Activated naive CD4-positive, alpha-beta T cell treated with Interleukin-2 at 50 U/mL for 16 hours (primary cell): ENCODE results near the gene FRMPD2.

Experiments
- DNase-seq: peaks from one replicate; pipeline ENCODE4 v3.0.0-alpha.2; 2020

The FRMPD2 gene

GRCh38 chr10:48274636-48275035 is at the start of gene FRMPD2:
FRMPD2 (minus strand) TSS chr10:48274696; CDS start chr10:48274567, 129 bp downstream.
- no peak for DNase-seq

DNA sequence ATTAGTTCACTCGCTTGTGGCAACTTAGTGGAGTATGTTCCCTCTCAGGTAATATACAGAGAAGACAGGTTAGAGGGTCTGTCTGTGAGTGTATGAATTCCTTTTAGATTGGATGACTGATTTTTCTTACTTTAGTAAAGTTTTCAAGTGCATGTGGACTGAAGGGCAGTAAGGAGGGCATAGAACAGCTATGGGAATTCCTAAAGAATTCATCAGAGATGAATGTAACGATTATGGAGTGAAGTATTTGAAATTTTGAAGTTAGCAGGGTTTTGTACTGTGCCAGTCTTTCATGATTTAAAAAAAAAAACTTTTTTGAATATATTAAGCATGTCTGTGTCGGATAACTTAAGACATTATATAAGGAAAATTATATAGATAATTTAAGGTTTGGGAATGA is 47.5 kb upstream of the FRMPD2 start:
- DNase-seq = no peak

- no peak for DNase-seq
Measured at GRCh38 chr10:48317321-48317990, 43.0 kb upstream of the FRMPD2 start.

DNA sequence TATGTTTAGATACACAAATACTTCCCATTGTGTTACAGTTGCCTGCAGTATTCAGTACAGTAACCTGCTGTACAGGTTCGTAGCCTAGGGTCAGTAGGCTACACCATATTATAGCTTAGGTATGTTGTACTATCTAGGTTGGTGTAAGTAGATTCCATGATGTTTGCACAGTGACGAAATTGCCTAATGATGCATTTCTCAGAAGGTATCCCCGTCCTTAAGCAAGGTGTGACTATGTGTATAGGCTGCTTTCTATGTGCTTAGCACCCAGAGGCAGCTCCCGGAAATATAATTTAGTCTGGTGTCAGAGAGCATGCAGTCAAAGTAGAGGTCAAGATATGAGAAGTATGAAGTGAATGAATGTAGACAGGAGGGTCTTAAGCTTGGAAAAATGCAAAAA is 41.7 kb upstream of the FRMPD2 start:
- DNase-seq = no peak

DNA sequence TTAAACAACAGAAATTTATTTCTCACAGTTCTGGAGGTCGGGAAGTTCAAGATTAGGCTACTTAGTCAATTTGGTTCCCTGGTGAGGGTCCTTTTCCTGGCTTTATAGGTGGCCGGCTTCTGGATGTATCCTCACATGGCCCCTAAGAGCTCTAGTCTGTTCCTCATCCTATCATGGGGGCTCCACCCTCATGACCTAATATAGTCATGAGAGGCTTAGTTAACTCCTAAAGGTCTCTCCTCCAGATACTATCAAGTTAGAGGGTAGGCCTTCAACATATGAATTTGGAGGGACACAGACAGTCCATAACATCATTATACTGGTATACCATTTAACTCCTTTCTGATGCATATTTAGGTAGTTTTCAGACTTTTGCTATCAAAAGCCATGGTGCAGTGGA is 39.6 kb upstream of the FRMPD2 start:
- DNase-seq = no peak

DNA sequence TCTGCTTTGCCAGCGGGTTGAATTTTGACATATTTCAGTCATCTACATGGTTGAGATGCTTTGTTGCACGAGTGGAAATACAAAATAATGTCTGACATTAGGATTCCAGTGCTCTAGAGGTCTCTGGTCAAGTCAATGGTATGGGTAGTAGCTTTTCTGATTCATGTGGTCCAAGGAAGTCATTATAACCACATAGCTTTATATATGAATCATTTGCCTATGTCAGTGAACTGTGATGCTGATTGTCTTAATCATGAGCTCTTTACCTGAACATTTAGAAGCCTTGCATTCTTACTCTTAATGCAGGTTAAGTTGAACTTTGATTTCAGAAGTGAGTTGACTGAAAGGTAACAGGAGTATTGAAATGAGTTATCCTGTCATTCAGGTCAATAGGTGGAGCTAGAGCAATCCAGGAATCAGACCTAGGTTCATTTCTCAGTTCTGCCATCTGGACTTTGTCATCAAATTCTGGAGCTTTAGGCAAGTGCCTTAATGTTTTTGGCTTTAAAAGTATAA is 35.3 kb upstream of the FRMPD2 start:
- no peak for DNase-seq

GRCh38 chr10:48307711-48308018 is 33.2 kb upstream of the FRMPD2 start:
- DNase-seq = no peak

DNA sequence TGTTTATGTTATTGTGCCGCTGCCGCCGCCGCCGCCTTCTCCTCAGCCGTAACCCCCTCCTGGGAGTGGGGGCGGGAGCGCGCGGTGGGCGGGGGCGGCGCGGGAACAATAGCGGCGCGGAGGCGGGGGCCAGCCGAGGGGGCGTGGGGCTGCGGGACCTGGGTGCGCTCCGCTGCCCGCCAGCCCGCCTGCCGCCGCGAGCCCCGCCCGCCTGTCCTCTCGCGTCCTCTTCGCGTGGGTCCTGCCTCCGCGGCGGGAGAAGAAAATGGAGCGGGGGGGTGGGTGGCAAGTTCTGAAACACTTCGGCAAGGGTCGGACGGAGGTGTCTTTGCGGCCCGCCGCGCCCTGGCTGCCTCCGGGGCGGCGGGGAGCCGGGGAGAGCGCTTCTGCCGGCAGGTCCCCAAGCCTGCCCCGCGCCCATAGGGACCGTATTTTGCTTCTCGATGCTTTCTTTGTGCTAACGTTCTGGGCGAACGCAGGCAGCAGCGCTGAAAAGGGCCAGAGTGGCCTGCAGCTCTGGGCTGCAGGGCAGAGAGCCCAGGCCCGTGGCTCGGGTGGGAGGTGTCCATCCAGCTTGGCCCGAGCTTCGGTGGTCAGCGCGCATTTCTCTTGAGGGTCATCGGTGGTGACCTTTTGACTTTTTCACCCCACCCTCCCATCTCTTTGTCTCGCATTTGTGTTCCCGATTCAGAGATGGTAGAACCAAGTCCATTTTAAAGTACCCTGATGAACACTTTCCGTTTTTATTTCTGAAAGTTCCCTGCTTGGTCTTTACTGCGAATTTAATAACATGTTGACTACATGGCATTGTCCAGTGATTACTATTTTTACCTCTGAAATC is 32.6 kb upstream of the FRMPD2 start:
- DNase-seq = peak; percentile 70

GRCh38 chr10:48306265-48306869 is 31.9 kb upstream of the FRMPD2 start, which contains the start of gene MAPK8:
MAPK8 (plus strand) TSS chr10:48306677; CDS start chr10:48401661, 94,984 bp downstream.
- DNase-seq = peak; percentile 94

GRCh38 chr10:48305905-48306264 is 31.4 kb upstream of the FRMPD2 start:
- no peak for DNase-seq

DNA sequence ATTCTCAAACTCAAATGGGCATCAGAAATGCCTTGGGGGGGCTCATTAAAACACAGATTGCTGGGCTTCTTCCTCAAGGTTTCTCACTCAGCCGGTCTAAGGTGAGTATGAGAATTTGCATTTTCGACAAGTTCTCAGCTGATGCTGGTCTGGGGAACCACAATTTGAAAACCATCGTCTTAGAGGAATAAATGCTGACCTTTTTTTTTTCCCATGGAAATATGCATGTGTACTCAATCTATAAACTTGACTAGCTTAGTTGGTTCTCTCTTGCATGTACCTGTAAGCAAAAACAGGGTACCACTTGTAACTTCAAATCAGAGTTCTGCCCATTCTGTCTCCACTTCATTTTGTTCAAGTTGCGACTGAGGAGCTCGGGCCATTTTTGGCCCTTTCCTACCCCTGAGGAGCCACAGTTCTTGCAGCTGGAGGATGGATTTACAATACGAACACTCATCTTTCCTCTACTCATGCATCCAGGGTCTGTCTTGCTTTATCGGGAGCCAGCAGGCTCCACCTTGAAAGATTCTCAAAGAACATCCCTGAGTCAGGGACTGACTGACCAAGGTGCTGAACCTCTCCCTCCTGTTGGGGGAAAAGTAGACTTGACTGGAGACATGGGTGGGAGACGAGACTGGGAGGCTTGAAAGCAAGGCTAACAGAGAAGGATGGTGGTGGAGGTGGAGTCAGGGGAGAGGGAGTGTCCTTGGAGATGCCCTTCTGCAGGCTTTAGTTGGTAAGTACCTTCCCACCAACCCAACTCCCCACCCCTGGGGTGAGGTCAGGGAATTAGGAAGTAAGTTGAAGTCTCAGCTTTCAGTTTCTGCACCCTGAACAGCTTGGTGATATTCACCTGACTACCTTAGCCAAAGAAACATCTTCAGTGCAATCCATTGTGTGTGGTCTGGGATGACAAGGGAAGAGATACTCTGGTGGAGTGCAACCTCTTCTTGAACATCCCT is 28.3 kb upstream of the FRMPD2 start:
- DNase-seq = no peak

DNA sequence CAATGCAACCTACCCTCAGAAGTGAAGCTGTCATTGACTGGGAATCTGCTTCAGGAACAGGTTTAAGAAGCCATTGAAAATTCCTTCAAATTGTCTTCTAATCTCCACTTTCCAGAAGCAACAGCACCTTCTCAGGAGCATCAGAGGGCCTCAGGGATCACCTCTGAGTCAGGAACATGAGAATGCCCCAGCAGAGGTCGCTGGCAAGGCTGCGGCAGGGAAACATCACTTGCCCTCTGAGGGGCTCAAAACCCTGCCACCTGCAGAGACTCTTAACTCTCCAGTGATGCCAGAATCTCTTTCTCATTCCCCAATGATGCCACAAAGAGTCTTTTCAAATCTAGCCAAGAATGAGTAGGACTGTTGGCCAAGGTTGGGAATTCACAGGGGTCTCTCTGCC is 26.1 kb upstream of the FRMPD2 start:
- no peak for DNase-seq

DNA sequence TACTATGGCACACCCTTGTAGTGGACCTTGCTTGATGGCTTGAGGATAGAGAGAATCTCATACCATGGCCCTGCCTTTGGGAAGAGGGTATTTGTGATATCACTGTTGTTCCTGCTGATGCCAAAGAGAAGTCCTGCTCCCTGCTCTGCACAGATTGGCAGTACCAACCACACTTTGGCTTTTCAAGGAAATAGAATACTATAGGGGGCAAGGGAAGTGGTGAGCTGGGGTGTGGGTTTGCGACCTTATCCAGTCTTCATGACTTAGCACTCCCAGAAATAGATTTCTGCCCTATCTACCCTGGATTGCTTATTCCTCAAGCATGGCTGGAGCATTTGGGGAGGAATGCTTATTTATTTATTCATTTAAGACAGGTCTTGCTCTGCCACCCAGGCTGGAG is 25.2 kb upstream of the FRMPD2 start:
- no peak for DNase-seq

GRCh38 chr10:48299066-48299465 is 24.6 kb upstream of the FRMPD2 start:
- DNase-seq = no peak

DNA sequence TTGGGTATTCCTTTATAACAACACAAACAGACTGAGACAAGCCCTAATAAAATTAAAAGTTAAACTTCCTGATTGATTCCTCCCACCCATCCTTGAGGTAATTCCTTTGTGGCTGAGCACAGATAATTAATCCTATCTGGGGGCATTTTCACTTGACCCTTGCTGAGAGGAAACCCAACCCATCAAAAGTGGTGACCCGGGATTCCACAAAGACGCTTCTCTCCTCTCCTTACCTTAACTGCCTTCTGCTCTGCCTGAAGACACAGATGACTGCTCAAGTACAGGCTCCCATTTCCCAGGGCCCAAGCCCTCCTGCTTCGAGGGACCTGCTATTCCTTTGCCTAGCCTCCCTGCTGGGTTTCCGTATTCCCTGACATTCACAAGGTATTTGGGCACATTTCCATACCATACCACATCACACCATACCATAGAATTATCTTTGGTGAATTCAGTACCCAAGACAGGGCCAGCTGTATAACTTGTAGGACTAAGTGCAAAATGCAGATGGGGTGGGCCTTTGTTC is 22.1 kb upstream of the FRMPD2 start:
- DNase-seq = no peak

GRCh38 chr10:48294431-48294830 is 19.9 kb upstream of the FRMPD2 start:
- no peak for DNase-seq

GRCh38 chr10:48292616-48293015 is 18.1 kb upstream of the FRMPD2 start:
- no peak for DNase-seq

DNA sequence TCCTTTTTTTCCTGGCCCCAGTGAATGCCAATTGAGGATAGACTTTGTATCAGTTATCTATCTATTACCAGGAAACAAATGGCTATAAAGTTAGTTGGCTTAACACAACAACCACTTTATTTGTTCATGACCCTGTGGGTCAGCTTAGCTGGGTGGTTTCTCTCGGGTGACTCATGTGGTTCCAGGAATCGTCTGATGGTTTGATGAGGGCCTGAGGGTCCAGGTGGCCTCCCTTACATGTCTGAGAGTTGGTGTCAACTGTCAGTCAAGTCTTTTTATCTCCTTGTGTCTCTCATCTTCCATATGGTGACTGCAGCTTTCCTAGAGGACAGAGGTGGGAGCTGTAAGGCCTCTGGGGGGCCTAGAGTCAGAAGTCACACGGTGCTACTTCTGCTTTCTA is 16.7 kb upstream of the FRMPD2 start:
- no peak for DNase-seq

GRCh38 chr10:48290286-48290685 is 15.8 kb upstream of the FRMPD2 start:
- no peak for DNase-seq

DNA sequence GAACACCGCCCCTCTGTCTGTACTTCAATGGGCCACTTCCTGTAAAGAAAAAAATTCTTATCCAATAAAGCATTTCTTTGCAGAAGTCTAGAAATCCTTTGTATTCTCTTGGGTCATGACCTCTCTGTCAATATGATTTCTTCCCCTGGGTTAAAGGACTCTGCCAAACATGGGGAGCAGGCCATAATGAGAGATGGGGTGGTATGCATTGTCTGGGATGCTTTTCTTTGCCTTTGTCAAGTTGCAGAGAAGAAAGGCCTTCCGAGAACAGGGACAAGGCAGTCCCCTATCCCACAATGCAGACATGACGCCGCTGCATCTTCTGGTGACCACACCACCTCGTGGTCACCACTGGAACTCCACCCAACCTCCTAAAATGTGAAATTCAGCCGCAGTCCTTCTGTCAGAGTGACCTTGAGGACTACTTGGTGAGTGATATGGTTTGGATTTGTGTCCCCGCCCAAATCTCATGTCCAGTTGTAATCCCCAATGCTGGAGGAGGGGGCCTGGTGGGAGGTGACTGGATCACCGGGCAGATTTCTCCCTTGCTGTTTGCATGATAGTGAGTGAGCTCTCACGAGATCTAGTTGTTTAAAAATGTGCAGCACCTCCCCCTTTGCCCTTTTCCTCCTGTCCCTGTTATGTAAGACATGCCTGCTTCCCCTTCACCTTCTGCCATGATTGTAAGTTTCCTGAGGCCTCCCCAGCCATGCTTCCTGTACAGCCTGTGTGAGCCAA is 15.2 kb upstream of the FRMPD2 start:
- DNase-seq = peak; percentile 42

GRCh38 chr10:48288661-48289060 is 14.2 kb upstream of the FRMPD2 start:
- DNase-seq = no peak
